ENCODE data around the gene ZCCHC14.
"Not testable (repeated sequence)": the region's sequence is repeated elsewhere in the genome, so short reads cannot be mapped to it uniquely, and the experiment has no call there.

ZCCHC14 gene

DNA sequence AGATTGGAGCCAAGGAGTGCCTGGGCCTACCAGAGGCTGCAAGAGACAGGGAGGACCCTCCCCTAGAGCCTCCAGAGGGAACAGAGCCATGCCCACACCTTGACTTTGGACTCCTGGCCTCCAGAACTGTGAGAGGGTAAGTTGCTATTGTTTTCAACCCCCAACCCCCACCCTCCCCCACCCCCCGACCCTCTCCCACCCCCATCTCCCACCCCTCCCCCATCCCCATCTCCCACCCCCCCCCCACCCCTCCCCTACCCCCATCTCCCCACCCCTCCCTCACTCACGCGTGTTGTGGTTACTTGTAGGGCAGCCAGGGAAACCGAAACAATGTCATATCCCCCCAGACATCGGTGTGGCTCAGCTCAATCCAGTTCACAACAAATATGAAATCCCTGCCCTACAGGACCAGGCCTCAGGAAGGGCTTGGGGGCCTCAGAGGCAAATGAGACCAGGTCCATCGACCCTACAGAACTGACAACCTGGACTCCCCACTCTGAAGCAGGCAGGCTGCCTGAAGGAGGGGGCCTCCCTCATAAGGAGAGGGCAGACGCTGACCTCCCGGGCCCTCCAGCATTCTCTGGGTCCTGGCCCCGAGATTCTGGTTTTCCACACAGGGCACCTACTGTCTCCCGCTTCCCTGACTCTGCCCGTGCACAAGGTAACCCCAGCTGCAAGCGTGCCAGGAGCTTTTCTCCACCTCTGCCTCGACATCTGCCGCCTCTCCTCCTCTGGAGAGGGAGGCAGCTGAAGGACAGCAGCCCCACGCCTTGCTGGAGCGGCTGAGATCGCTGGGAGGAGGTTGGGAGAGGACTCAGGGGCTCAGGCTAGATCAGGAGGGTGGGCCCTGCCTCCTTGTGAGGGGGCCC lies 3.0 kb upstream of the ZCCHC14 start:
- no peak for DNase-seq

DNA sequence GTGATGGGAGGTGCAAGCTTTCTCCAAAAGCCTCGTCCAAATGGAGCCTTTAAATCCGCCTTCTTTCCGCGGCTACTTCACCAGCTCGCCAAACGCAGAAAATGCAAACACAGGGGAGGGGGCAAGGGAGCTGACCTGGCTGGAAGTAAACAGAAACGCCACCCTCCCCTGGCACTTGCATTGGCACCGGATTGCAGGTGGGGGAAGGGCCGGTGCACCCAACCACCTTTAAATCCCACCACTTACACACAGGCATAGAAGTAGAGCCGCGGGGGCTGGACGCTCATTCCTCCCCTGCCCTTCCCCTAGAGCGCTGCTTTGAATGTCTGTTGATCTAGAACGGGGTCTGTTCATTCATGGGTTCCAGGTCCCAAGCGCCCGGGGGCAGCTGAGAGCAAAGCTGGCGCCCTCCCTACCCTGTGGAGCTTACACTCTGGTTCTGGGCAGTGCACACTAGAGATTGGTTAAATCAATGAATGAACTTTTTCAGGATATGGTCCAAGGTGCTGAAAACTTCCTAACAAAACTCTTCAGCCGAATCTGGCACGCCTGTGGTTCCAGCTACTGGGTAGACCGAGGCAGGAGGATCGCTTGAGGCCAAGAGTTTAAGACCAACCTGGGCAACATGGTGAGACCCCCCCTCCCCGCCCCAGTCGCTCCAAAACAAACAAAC lies 920 bp upstream of the ZCCHC14 start:
- DNase-seq = no peak

- no peak for DNase-seq
These were observed 563 bp downstream of the ZCCHC14 start for GRCh38 chr16:87492291-87492630.

DNA sequence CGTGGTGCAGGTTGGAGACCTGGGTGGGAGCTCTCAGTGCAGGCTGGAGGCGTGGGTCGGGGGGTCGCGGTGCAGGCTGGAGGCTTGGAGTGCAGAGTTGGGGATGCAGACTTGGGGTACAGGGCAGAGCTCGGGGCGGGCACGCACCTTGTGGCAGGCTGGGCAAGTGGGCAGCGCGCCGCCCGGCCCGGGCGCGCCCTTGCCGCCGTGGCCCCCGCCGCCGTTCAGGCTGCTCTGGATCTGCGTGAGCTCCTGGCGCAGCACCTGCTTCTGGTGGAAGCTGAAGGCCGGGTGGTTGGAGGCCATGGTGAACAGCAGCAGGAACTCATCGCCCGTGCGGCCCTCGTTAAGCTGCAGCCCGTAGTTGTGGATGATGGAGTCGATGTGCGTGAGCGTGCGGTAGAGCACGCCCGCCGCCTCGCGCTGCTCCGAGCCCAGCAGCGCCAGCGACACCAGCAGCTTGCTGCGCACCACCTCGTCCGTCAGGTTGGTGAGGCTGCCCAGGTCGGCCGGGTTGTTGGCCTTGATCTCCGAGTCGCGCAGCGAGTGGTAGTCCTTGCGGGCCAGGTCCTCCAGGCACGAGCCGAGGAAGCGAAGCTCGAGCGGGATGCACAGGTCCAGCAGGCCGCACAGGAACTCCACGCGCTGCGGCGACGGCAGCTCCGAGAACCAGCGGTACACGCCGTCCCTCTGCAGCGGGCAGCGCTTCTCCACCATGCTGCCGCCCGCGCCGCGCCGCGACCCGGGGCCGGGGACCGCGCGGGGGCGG lies 1.1 kb downstream of the ZCCHC14 start:
- no peak for DNase-seq

- not testable (repeated sequence) for DNase-seq
These were observed 1.9 kb downstream of the ZCCHC14 start for GRCh38 chr16:87490799-87491521.

DNA sequence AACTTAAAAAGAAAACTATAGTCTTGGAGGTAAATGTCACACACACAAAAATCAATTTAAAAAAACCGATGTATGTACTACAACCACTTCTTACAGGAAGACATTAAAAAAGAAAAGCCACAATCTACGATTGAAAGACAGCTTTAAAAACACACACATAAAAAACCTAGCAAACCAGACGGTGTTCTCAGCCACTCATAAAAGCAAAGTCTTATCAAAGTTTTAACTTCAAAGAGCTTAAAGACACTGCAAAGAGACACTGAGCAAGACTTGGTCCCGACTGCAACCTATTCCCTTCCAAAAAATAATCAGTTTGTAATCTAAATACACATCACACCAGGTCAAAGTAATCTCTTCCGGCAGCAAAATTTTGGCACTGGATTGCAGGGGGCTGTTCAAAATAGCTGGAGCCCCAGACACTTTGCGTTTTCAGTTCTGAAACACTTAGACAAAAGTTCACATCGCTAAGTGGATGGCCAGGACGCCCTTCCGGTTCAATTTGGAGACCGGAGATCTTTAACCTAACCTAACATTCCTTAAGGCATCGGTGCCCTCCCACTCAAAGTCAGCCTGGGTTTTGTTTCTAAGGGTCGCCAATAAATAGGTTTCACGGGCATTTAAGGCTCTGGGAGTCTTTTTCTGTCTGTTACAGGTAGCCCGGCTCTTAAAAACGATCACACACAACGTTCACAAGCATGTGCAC lies 2.6 kb downstream of the ZCCHC14 start:
- DNase-seq = no peak

GRCh38 chr16:87489434-87490045 lies 3.3 kb downstream of the ZCCHC14 start:
- DNase-seq = no peak

- not testable (repeated sequence) for DNase-seq
These were observed 3.9 kb downstream of the ZCCHC14 start for GRCh38 chr16:87488960-87489359.

GRCh38 chr16:87487361-87487924 lies 5.4 kb downstream of the ZCCHC14 start:
- DNase-seq = peak; percentile 74

DNA sequence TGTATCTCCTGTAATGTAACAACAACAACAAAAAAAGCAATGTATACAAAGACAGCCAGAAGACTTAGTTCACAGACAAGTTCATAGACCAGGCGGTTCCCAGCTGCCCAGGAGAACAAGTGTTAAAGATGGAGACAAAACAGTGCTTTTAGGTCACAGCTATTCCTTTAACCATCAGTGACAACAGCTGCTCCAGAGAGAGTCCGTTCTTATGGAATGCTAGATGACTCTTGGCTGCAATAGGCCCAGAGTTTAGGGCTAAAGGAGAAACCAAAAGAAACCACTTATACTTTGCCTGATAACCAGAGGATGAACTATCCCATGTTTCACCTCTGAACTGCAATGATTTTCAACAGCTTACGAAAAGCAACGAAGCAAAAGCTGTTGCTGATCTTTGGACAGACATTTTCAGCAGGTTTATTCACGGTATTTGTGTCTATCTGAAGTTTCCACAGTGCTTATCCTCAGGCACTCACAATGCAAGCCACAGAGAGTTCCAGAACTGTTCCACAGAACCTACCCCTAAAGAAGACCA lies 6.0 kb downstream of the ZCCHC14 start:
- no peak for DNase-seq

- DNase-seq = no peak
These were observed 6.5 kb downstream of the ZCCHC14 start for GRCh38 chr16:87486282-87486681.

GRCh38 chr16:87485792-87486191 lies 7.0 kb downstream of the ZCCHC14 start:
- not testable (repeated sequence) for DNase-seq

GRCh38 chr16:87484487-87485331 lies 8.1 kb downstream of the ZCCHC14 start:
- DNase-seq = no peak

GRCh38 chr16:87483481-87483880 lies 9.3 kb downstream of the ZCCHC14 start:
- no peak for DNase-seq

DNA sequence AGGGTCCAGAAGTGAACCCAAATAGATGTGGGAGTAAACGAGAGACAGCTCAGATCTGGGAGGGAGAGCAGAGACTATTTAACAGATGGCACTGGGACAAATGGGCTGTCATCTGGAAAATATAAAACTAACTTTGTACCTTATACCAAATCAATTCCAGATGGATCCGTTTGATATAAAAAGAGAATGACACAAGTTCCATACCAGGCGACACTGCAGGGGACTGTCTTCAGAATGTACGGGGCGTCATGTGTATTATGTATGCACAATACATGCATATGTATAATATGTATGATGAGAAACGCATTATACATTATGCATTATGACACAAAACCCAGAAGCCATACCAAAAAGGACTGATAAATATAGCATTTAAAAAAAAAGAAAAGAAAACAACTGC lies 10.2 kb downstream of the ZCCHC14 start:
- DNase-seq = not testable (repeated sequence)

GRCh38 chr16:87482266-87482665 lies 10.6 kb downstream of the ZCCHC14 start:
- no peak for DNase-seq

GRCh38 chr16:87481711-87482110 lies 11.1 kb downstream of the ZCCHC14 start:
- DNase-seq = not testable (repeated sequence)

GRCh38 chr16:87477209-87477981 lies 15.4 kb downstream of the ZCCHC14 start:
- not testable (repeated sequence) for DNase-seq

GRCh38 chr16:87474566-87474996 lies 18.2 kb downstream of the ZCCHC14 start:
- no peak for DNase-seq
